Measurements from ENCODE around the gene IL18R1.

The IL18R1 gene

GRCh38 chr2:102387763-102388546 is 32.4 kb downstream of the IL18R1 start:
- DNase-seq (ENCODE audit: low spot score): no peak

GRCh38 chr2:102391565-102391964 is 36.0 kb downstream of the IL18R1 start:
- DNase-seq (ENCODE audit: low spot score): no peak

- DNase-seq (ENCODE audit: low spot score): no peak
Measured at GRCh38 chr2:102392096-102392495, 36.5 kb downstream of the IL18R1 start.

- no peak for DNase-seq (ENCODE audit: low spot score)
Measured at GRCh38 chr2:102392942-102393341, 37.3 kb downstream of the IL18R1 start.

- DNase-seq (ENCODE audit: low spot score): no peak
Measured at GRCh38 chr2:102396012-102396411, 40.4 kb downstream of the IL18R1 start.

GRCh38 chr2:102397209-102397608 is 41.6 kb downstream of the IL18R1 start:
- no peak for DNase-seq (ENCODE audit: low spot score)

GRCh38 chr2:102399499-102400141 is 44.0 kb downstream of the IL18R1 start:
- no peak for DNase-seq (ENCODE audit: low spot score)

GRCh38 chr2:102401456-102401855 is 45.9 kb downstream of the IL18R1 start:
- DNase-seq (ENCODE audit: low spot score): no peak

- no peak for DNase-seq (ENCODE audit: low spot score)
Measured at GRCh38 chr2:102401865-102402264, 46.3 kb downstream of the IL18R1 start.

GRCh38 chr2:102410952-102411351 is 55.4 kb downstream of the IL18R1 start:
- no peak for DNase-seq (ENCODE audit: low spot score)

GRCh38 chr2:102412199-102412598 is 56.6 kb downstream of the IL18R1 start:
- DNase-seq (ENCODE audit: low spot score): no peak

GRCh38 chr2:102417946-102418345 is 62.4 kb downstream of the IL18R1 start:
- DNase-seq (ENCODE audit: low spot score): no peak

GRCh38 chr2:102418421-102418961 is 62.9 kb downstream of the IL18R1 start:
- DNase-seq (ENCODE audit: low spot score): no peak

- no peak for DNase-seq (ENCODE audit: low spot score)
Measured at GRCh38 chr2:102420290-102420689, 64.7 kb downstream of the IL18R1 start.

GRCh38 chr2:102421890-102422759 is 66.5 kb downstream of the IL18R1 start:
- no peak for DNase-seq (ENCODE audit: low spot score)

GRCh38 chr2:102422910-102423309 is 67.3 kb downstream of the IL18R1 start, which contains the start of gene IL18RAP:
Gene IL18RAP, plus strand, starts transcription at chr2:102423160. Its CDS starts 118 bp downstream, at chr2:102423278.
- no peak for DNase-seq (ENCODE audit: low spot score)

- no peak for DNase-seq (ENCODE audit: low spot score)
Measured at GRCh38 chr2:102423368-102423767, 67.8 kb downstream of the IL18R1 start.

- DNase-seq (ENCODE audit: low spot score): no peak
Measured at GRCh38 chr2:102424754-102425153, 69.2 kb downstream of the IL18R1 start.

GRCh38 chr2:102425441-102426132 is 70.0 kb downstream of the IL18R1 start:
- DNase-seq (ENCODE audit: low spot score): no peak

- no peak for DNase-seq (ENCODE audit: low spot score)
Measured at GRCh38 chr2:102427249-102427648, 71.7 kb downstream of the IL18R1 start.

- DNase-seq (ENCODE audit: low spot score): no peak
Measured at GRCh38 chr2:102428573-102428972, 73.0 kb downstream of the IL18R1 start.

GRCh38 chr2:102432386-102432785 is 76.8 kb downstream of the IL18R1 start:
- no peak for DNase-seq (ENCODE audit: low spot score)

Data from COLO829 (cell line).